ENCODE measurements around the gene TRIM45.

The TRIM45 gene

DNA sequence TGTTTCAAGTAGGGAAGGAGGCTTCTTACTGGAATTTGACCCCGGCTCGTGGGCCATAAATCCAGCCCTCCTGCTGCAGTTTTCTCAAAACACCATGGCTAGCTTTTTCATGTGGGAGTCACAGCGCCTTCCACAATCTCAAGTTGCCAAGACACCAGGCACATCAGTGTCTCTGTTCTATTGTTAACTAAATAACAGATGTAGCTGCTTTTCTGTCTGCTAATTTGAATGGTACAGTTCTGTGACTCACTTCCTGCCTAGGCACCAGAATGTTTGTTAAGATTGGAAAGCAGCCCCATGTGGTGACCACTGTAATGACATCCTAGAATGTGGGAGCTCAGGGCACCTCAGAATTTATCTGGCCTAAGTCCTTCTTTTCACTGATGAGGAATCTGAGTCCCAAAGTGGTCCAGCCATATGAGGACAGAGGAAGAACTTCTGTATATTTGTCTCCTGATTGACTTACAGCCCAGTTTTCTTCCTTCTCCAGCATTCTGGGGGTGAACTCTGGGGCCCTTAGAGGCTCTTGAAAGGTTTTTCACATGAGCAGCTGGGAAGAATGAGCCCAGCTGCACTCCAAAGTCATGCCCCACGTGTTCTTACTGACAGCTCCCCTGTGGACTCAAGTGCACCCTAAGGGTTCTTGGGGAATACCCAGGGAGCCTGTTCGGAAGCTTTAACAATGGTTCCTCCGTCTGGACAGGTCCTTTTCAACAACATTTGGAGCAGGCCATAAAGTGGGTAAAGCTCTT is 27.5 kb downstream of the TRIM45 start:
- WGBS, result 71% methylated on average over 5 of the region's 6 CpGs
- Histone ChIP-seq H3K23ac (ENCODE audit: low read length in 2 of 2) (no peak overlapping the region), H4K91ac (ENCODE audit: low read length) (no peak overlapping the region), H2BK12ac (ENCODE audit: low read length in 2 of 2) (peak overlapping the region; percentile 39 to 59), H3K27me3 (ENCODE audit: control insufficient read depth in 1 of 2, insufficient read depth in 1 of 2, low read length in 2 of 2) (no peaks in the 10 kb centered on the region), H3K79me1 (replicated peaks; ENCODE audit: low read length, poor library complexity, severe bottlenecking) (no peaks in the 10 kb centered on the region), H4K8ac (ENCODE audit: low read length) (no peak overlapping the region), H2BK120ac (ENCODE audit: low read depth, low read length) (no peak overlapping the region), H3K27ac (ENCODE audit: low read length, poor library complexity, severe bottlenecking) (peak overlapping the region; percentile 84), H3K4me2 (ENCODE audit: low read length, poor library complexity, severe bottlenecking) (no peak overlapping the region), H3K4me1 (ENCODE audit: control insufficient read depth, insufficient read depth, low read depth, low read length) (peaks cover 10% of the 10 kb centered on the region), H2BK5ac (ENCODE audit: low read depth, low read length, poor library complexity, severe bottlenecking) (peak overlapping the region; percentile 14), H3K14ac (ENCODE audit: low read length in 2 of 2) (no peak overlapping the region), H3K36me3 (ENCODE audit: control insufficient read depth in 1 of 2, insufficient read depth in 2 of 2, low read depth in 1 of 2, low read length in 2 of 2) (peaks cover 3 to 36% of the 10 kb centered on the region in 2 experiments), H2AK5ac (ENCODE audit: low read length, severe bottlenecking) (peak overlapping the region; percentile 49), H2BK15ac (ENCODE audit: low read depth, poor library complexity, severe bottlenecking) (peak overlapping the region; percentile 26), H3K4ac (ENCODE audit: low read depth in 1 of 2, low read length in 2 of 2) (peak overlapping the region in 1 of 2 experiments; percentile 35), H3K9ac (ENCODE audit: low read length) (peak overlapping the region; percentile 77), H3K9me3 (ENCODE audit: control insufficient read depth, low read length) (no peaks in the 10 kb centered on the region), H3K18ac (ENCODE audit: low read depth in 1 of 2, low read length in 2 of 2) (peak overlapping the region in 1 of 2 experiments; percentile 53), H3K4me3 (ENCODE audit: insufficient read depth in 1 of 2, low read depth in 1 of 2, low read length in 2 of 2) (no peak overlapping the region), H2AFZ (ENCODE audit: low read depth, low read length) (no peak overlapping the region)
- peak; percentile 78 for DNase-seq

DNA sequence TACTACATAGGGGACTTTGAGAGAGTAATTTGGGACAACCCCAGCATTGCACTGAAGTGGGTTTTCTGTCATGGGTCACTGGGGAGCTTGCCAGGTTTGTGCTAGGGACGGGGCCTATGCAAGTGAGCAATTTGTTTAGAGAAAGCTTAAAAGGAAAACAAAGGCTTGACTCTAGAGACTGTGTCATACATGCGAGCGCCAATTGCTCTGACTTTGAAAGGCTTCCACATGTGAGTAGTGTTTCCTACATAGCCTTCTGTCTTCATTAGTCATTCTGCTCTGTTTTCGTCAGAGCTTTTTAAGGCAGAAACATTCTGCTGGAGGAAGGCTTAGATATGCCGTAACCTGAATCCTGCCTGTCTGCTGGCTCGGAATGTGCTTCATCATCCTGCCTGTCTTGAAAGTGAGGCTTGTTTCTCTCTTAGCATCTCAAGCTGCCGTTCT is 28.4 kb downstream of the TRIM45 start:
- Histone ChIP-seq H3K23ac (ENCODE audit: low read length in 2 of 2) (no peak overlapping the region), H3K18ac (ENCODE audit: low read depth in 1 of 2, low read length in 2 of 2) (no peak overlapping the region), H2BK5ac (ENCODE audit: low read depth, low read length, poor library complexity, severe bottlenecking) (no peak overlapping the region), H2BK15ac (ENCODE audit: low read depth, poor library complexity, severe bottlenecking) (no peak overlapping the region), H4K91ac (ENCODE audit: low read length) (no peak overlapping the region), H3K9ac (ENCODE audit: low read length) (peak overlapping the region; percentile 77), H4K8ac (ENCODE audit: low read length) (no peak overlapping the region), H2AK5ac (ENCODE audit: low read length, severe bottlenecking) (no peak overlapping the region), H3K4ac (ENCODE audit: low read depth in 1 of 2, low read length in 2 of 2) (no peak overlapping the region), H3K4me3 (ENCODE audit: insufficient read depth in 1 of 2, low read depth in 1 of 2, low read length in 2 of 2) (peak overlapping the region in 1 of 2 experiments; percentile 29), H3K27me3 (ENCODE audit: control insufficient read depth in 1 of 2, insufficient read depth in 1 of 2, low read length in 2 of 2) (no peaks in the 10 kb centered on the region), H3K4me2 (ENCODE audit: low read length, poor library complexity, severe bottlenecking) (no peak overlapping the region), H2BK120ac (ENCODE audit: low read depth, low read length) (no peak overlapping the region), H3K14ac (ENCODE audit: low read length in 2 of 2) (no peak overlapping the region), H3K36me3 (ENCODE audit: control insufficient read depth in 1 of 2, insufficient read depth in 2 of 2, low read depth in 1 of 2, low read length in 2 of 2) (peaks cover 3 to 35% of the 10 kb centered on the region in 2 experiments), H3K27ac (ENCODE audit: low read length, poor library complexity, severe bottlenecking) (peak overlapping the region; percentile 84), H3K9me3 (ENCODE audit: control insufficient read depth, low read length) (no peaks in the 10 kb centered on the region), H2AFZ (ENCODE audit: low read depth, low read length) (no peak overlapping the region), H2BK12ac (ENCODE audit: low read length in 2 of 2) (no peak overlapping the region), H3K79me1 (replicated peaks; ENCODE audit: low read length, poor library complexity, severe bottlenecking) (no peaks in the 10 kb centered on the region), H3K4me1 (ENCODE audit: control insufficient read depth, insufficient read depth, low read depth, low read length) (peaks cover 10% of the 10 kb centered on the region)
- DNase-seq, result peak; percentile 99
- WGBS, result 2% methylated on average over 6 of the region's 7 CpGs

DNA sequence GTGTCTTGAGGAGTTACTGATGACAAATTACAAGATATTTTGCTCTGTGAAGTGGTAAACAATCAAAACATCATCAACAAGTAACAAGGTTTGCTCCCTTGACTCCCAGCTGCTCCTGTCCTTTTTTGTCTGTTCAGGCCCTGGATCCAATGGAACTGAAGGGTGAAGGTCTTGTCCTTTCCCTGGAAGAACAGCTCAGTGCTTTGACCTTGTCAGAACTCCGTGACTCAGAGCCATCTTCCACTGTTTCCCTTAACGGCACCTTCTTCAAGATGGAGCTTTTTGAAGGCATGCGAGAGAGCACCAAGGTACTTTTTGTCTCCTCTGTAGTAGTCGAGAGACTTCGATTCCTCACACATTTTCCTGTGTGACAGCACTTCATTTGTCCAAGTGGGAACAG is 29.0 kb downstream of the TRIM45 start:
- Histone ChIP-seq H2AK5ac (ENCODE audit: low read length, severe bottlenecking) (no peak overlapping the region), H4K91ac (ENCODE audit: low read length) (no peak overlapping the region), H3K4ac (ENCODE audit: low read depth in 1 of 2, low read length in 2 of 2) (no peak overlapping the region), H3K4me1 (ENCODE audit: control insufficient read depth, insufficient read depth, low read depth, low read length) (peaks cover 10% of the 10 kb centered on the region), H2AFZ (ENCODE audit: low read depth, low read length) (no peak overlapping the region), H3K27ac (ENCODE audit: low read length, poor library complexity, severe bottlenecking) (peak overlapping the region; percentile 78), H3K36me3 (ENCODE audit: control insufficient read depth in 1 of 2, insufficient read depth in 2 of 2, low read depth in 1 of 2, low read length in 2 of 2) (peaks cover 3 to 30% of the 10 kb centered on the region in 2 experiments), H2BK5ac (ENCODE audit: low read depth, low read length, poor library complexity, severe bottlenecking) (no peak overlapping the region), H3K18ac (ENCODE audit: low read depth in 1 of 2, low read length in 2 of 2) (peak overlapping the region in 1 of 2 experiments; percentile 13), H3K79me1 (replicated peaks; ENCODE audit: low read length, poor library complexity, severe bottlenecking) (no peaks in the 10 kb centered on the region), H3K4me3 (ENCODE audit: insufficient read depth in 1 of 2, low read depth in 1 of 2, low read length in 2 of 2) (peak overlapping the region in 1 of 2 experiments; percentile 6), H3K9ac (ENCODE audit: low read length) (peak overlapping the region; percentile 52), H2BK15ac (ENCODE audit: low read depth, poor library complexity, severe bottlenecking) (no peak overlapping the region), H3K9me3 (ENCODE audit: control insufficient read depth, low read length) (no peaks in the 10 kb centered on the region), H2BK12ac (ENCODE audit: low read length in 2 of 2) (no peak overlapping the region), H3K23ac (ENCODE audit: low read length in 2 of 2) (no peak overlapping the region), H2BK120ac (ENCODE audit: low read depth, low read length) (no peak overlapping the region), H3K4me2 (ENCODE audit: low read length, poor library complexity, severe bottlenecking) (no peak overlapping the region), H4K8ac (ENCODE audit: low read length) (no peak overlapping the region), H3K14ac (ENCODE audit: low read length in 2 of 2) (no peak overlapping the region), H3K27me3 (ENCODE audit: control insufficient read depth in 1 of 2, insufficient read depth in 1 of 2, low read length in 2 of 2) (no peaks in the 10 kb centered on the region)
- WGBS, result 67% methylated on average over 5 of the region's 5 CpGs
- no peak for DNase-seq

DNA sequence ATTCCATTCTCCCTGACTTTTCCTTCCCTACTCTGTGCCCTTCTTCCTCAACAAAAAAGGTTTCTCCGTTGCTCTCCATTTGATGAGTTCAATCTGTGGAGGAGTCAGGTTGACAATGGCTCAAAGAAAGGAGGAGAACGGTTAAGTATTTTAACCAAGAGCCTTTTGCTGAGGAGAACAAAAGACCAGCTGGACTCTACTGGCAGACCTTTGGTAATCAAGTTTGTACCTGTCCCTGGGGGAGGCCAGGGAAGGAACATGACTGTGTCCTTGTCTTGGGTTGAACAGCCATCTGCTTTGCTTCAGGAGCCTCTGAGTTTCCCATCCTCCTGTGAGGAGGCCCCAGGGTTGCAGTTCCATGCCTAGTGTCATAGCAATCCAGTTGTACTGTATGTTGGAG is 31.6 kb downstream of the TRIM45 start:
- Histone ChIP-seq H4K8ac (ENCODE audit: low read length) (no peak overlapping the region), H3K4ac (ENCODE audit: low read depth in 1 of 2, low read length in 2 of 2) (no peak overlapping the region), H3K27me3 (ENCODE audit: control insufficient read depth in 1 of 2, insufficient read depth in 1 of 2, low read length in 2 of 2) (no peaks in the 10 kb centered on the region), H2BK12ac (ENCODE audit: low read length in 2 of 2) (no peak overlapping the region), H3K27ac (ENCODE audit: low read length, poor library complexity, severe bottlenecking) (no peak overlapping the region), H3K9ac (ENCODE audit: low read length) (no peak overlapping the region), H3K4me1 (ENCODE audit: control insufficient read depth, insufficient read depth, low read depth, low read length) (peaks cover 10% of the 10 kb centered on the region), H2AK5ac (ENCODE audit: low read length, severe bottlenecking) (no peak overlapping the region), H3K14ac (ENCODE audit: low read length in 2 of 2) (no peak overlapping the region), H2BK15ac (ENCODE audit: low read depth, poor library complexity, severe bottlenecking) (no peak overlapping the region), H3K36me3 (ENCODE audit: control insufficient read depth in 1 of 2, insufficient read depth in 2 of 2, low read depth in 1 of 2, low read length in 2 of 2) (peaks cover 3 to 30% of the 10 kb centered on the region in 2 experiments), H2BK120ac (ENCODE audit: low read depth, low read length) (no peak overlapping the region), H3K79me1 (replicated peaks; ENCODE audit: low read length, poor library complexity, severe bottlenecking) (no peaks in the 10 kb centered on the region), H3K4me3 (ENCODE audit: insufficient read depth in 1 of 2, low read depth in 1 of 2, low read length in 2 of 2) (no peak overlapping the region), H2AFZ (ENCODE audit: low read depth, low read length) (no peak overlapping the region), H4K91ac (ENCODE audit: low read length) (no peak overlapping the region), H3K9me3 (ENCODE audit: control insufficient read depth, low read length) (no peaks in the 10 kb centered on the region), H3K4me2 (ENCODE audit: low read length, poor library complexity, severe bottlenecking) (no peak overlapping the region), H3K18ac (ENCODE audit: low read depth in 1 of 2, low read length in 2 of 2) (no peak overlapping the region), H2BK5ac (ENCODE audit: low read depth, low read length, poor library complexity, severe bottlenecking) (no peak overlapping the region), H3K23ac (ENCODE audit: low read length in 2 of 2) (no peak overlapping the region)
- DNase-seq, result no peak
- WGBS, result 96% methylated on average over 2 of the region's 2 CpGs

Data from mesenchymal stem cell (in vitro differentiated cells and primary cell).